H9 (cell line): ENCODE results near the gene ERC1. TPM values are rescaled to one million over a fixed set of nuclear protein-coding genes. Genes with fewer than 3 reads are reported as not detected.
A peak's percentile ranks its signal among the peaks of the same experiment; 100 is the strongest.

Experiments
- DNase-seq: peaks from one replicate; pipeline ENCODE4 v3.0.0-alpha.2; 2017
- H2AFZ ChIP-seq: one replicate; pipeline ENCODE4 v1.6.1; 2013; ENCODE audit warnings: mild to moderate bottlenecking, low read length, control low read depth, moderate library complexity
- H2AK5ac ChIP-seq: 2 replicates; pipeline ENCODE4 v1.6.1; 2013; ENCODE audit warnings: low read length, control low read depth, mixed read lengths; ENCODE audit not compliant: insufficient read length
- H2BK120ac ChIP-seq: one replicate; pipeline ENCODE4 v1.6.1; 2013; ENCODE audit warnings: low read depth, mild to moderate bottlenecking, low read length, control low read depth, inconsistent platforms; ENCODE audit not compliant: poor library complexity, severe bottlenecking
- H2BK12ac ChIP-seq: 2 replicates; pipeline ENCODE4 v1.6.1; 2013; ENCODE audit warnings: low read length, control low read depth, mixed read lengths, low read depth; ENCODE audit not compliant: insufficient read length
- H2BK15ac ChIP-seq: 2 replicates; pipeline ENCODE4 v1.6.1; 2013; ENCODE audit warnings: low read depth, low read length, control low read depth
- H2BK20ac ChIP-seq: one replicate; pipeline ENCODE4 v1.6.1; 2013; ENCODE audit warnings: low read depth, mild to moderate bottlenecking, low read length, control low read depth, inconsistent platforms; ENCODE audit not compliant: poor library complexity, severe bottlenecking
- H2BK5ac ChIP-seq: 2 replicates; pipeline ENCODE4 v1.6.1; 2013; ENCODE audit warnings: low read length, control low read depth, mixed read lengths; ENCODE audit not compliant: insufficient read length
- H3K14ac ChIP-seq: 2 replicates; pipeline ENCODE4 v1.6.1; 2013; ENCODE audit warnings: low read length, control low read depth; ENCODE audit not compliant: insufficient read depth
- H3K18ac ChIP-seq: 2 replicates; pipeline ENCODE4 v1.6.1; 2013; ENCODE audit warnings: low read depth, mild to moderate bottlenecking, mixed read lengths, low read length, control low read depth; ENCODE audit not compliant: insufficient read length
- H3K23ac ChIP-seq: 2 replicates; pipeline ENCODE4 v1.6.1; 2013; ENCODE audit warnings: low read length, control low read depth, mixed read lengths, low read depth; ENCODE audit not compliant: insufficient read length
- H3K23me2 ChIP-seq: 2 replicates; pipeline ENCODE4 v1.6.1; 2013; ENCODE audit warnings: low read depth, mild to moderate bottlenecking, mixed read lengths, low read length, control low read depth; ENCODE audit not compliant: insufficient read length, poor library complexity, severe bottlenecking
- H3K27ac ChIP-seq: 2 replicates; pipeline ENCODE4 v1.5.1; 2013; ENCODE audit warnings: low read length, control low read depth, mixed read lengths, low read depth; ENCODE audit not compliant: insufficient read length
- H3K27me3 ChIP-seq: 2 replicates; pipeline ENCODE4 v1.6.1; 2013; ENCODE audit warnings: low read length, control low read depth, inconsistent platforms; ENCODE audit not compliant: insufficient read depth
- H3K4ac ChIP-seq: 2 replicates; pipeline ENCODE4 v1.6.1; 2013; ENCODE audit warnings: low read depth, mild to moderate bottlenecking, control low read depth, inconsistent platforms, low read length, moderate library complexity
- H3K4me1 ChIP-seq: 2 replicates; pipeline ENCODE4 v1.6.1; 2013; ENCODE audit warnings: low read length, control low read depth, inconsistent platforms; ENCODE audit not compliant: insufficient read depth
- H3K4me2 ChIP-seq: 2 replicates; pipeline ENCODE4 v1.6.1; 2013; ENCODE audit warnings: low read length, control low read depth, mixed read lengths; ENCODE audit not compliant: insufficient read length, insufficient read depth
- H3K56ac ChIP-seq: 2 replicates; pipeline ENCODE4 v1.6.1; 2013; ENCODE audit warnings: low read depth, mild to moderate bottlenecking, mixed read lengths, low read length, control low read depth; ENCODE audit not compliant: insufficient read length
- H3K79me1 ChIP-seq: 2 replicates; pipeline ENCODE4 v1.6.1; 2013; ENCODE audit warnings: low read depth, mild to moderate bottlenecking, moderate library complexity, low read length, control low read depth, inconsistent platforms; ENCODE audit not compliant: insufficient read depth, poor library complexity, severe bottlenecking
- H3K79me2 ChIP-seq: 2 replicates; pipeline ENCODE4 v1.6.1; 2013; ENCODE audit warnings: low read length, control low read depth, inconsistent platforms; ENCODE audit not compliant: insufficient read depth
- H3K9ac ChIP-seq: 2 replicates; pipeline ENCODE4 v1.6.1; 2013; ENCODE audit warnings: low read length, control low read depth, mixed read lengths; ENCODE audit not compliant: insufficient read length; ENCODE audit errors: extremely low read depth
- H3K9me3 ChIP-seq: one replicate; pipeline ENCODE4 v1.6.1; 2013; ENCODE audit warnings: low read depth, low read length, inconsistent platforms; ENCODE audit not compliant: control insufficient read depth
- H3T11ph ChIP-seq: one replicate; pipeline ENCODE4 v1.6.1; 2013; ENCODE audit warnings: mild to moderate bottlenecking, low read length, control low read depth, inconsistent platforms
- H4K20me1 ChIP-seq: one replicate; pipeline ENCODE4 v1.6.1; 2013; ENCODE audit not compliant: control insufficient read depth, insufficient read length, insufficient read depth
- H4K5ac ChIP-seq: 2 replicates; pipeline ENCODE4 v1.6.1; 2013; ENCODE audit warnings: low read depth, mild to moderate bottlenecking, mixed read lengths, low read length, control low read depth; ENCODE audit not compliant: insufficient read length
- H4K8ac ChIP-seq: replicated peaks from 2 replicates; pipeline ENCODE4 v1.6.1; 2013; ENCODE audit warnings: low read length, control low read depth, mixed read lengths, low read depth; ENCODE audit not compliant: insufficient read length
- H4K91ac ChIP-seq: 2 replicates; pipeline ENCODE4 v1.6.1; 2013; ENCODE audit warnings: low read depth, mild to moderate bottlenecking, moderate library complexity, mixed read lengths, low read length, control low read depth; ENCODE audit not compliant: insufficient read length
- H3K27ac Mint-ChIP-seq, 3 experiments: 2 replicates in 2 of 3; 3 replicates in 1 of 3; pipeline ENCODE4 v1.8.0; 2020 to 2021; ENCODE audit warnings: mixed read lengths in 3 of 3, mild to moderate bottlenecking in 1 of 3, moderate library complexity in 1 of 3
- H3K27me3 Mint-ChIP-seq: 2 replicates; pipeline ENCODE4 v1.8.0; 2021; ENCODE audit warnings: low read depth, mild to moderate bottlenecking, moderate library complexity, mixed read lengths
- H3K36me3 Mint-ChIP-seq, 3 experiments: 2 replicates in 2 of 3; 3 replicates in 1 of 3; pipeline ENCODE4 v1.8.0; 2020 to 2021; ENCODE audit warnings: low read depth in 3 of 3, mixed read lengths in 3 of 3; ENCODE audit not compliant: insufficient read depth in 1 of 3
- H3K4me1 Mint-ChIP-seq, 2 experiments: 2 replicates each; pipeline ENCODE4 v1.8.0; 2020; ENCODE audit warnings: mixed read lengths in 2 of 2
- H3K4me3 Mint-ChIP-seq, 2 experiments: 2 replicates in 1 of 2; 3 replicates in 1 of 2; pipeline ENCODE4 v1.8.0; 2020 to 2021; ENCODE audit warnings: mild to moderate bottlenecking in 2 of 2, mixed read lengths in 2 of 2, moderate library complexity in 1 of 2
- H3K9me3 Mint-ChIP-seq, 2 experiments: 2 replicates in 1 of 2; 3 replicates in 1 of 2; pipeline ENCODE4 v1.8.0; 2020; ENCODE audit warnings: mild to moderate bottlenecking in 2 of 2, mixed read lengths in 2 of 2, moderate library complexity in 1 of 2
- CTCF ChIP-seq: fragments of 200-600 bp; sonication (generic); conservative IDR thresholded peaks from 3 replicates; pipeline ENCODE4 v1.8.0; 2021; ENCODE audit warnings: antibody characterized with exemption, mild to moderate bottlenecking
- WGBS: extraction: QIAGEN DNeasy Blood & Tissue Kit; methylation state at CpG from one replicate; pipeline ENCODE4 v1.1.7; 2013; ENCODE audit warnings: missing lambda C conversion rate, low lambda C conversion rate, mixed read lengths; ENCODE audit not compliant: insufficient read length; ENCODE audit errors: extremely low coverage; 5-methylcytosine and 5-hydroxymethylcytosine counted together
- total RNA-seq: library from RNA; stranded (reverse); gene quantifications from 2 replicates; pipeline ENCODE4 v1.2.1, GENCODE V29; 2021

Gene ERC1
- total RNA-seq, 1 experiment from 2014 or later = 51.2 TPM

DNA sequence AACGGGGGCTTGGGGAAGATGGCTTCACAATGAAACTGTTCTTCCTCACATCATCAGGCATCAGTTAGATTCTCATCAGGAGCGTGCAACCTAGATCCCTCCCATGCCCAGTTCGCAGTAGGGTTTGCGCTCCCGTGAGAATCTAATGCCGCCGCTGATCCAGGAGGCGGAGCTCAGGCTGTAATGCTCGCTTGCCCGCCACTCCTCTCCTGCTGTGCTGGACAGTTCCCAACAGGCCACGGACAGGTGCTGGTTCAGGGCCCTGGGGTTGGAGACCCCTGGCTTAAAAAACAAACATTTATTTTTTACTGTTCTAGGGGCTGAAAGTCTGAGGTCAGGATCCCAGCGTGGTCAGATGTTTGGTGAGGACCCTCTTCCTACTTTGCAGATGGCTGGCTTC is 422.9 kb downstream of the ERC1 start:
- TF ChIP-seq CTCF = no peak

More for the DNA sequence above, 422.9 kb downstream of the ERC1 start:
- Mint-ChIP-seq H3K4me1 (peaks cover 23 to 28% of the 10 kb centered on the region in 2 experiments), H3K4me3 (no peak overlapping the region), H3K27me3 (peaks cover 34% of the 10 kb centered on the region), H3K36me3 (peaks cover 5 to 28% (median 9%) of the 10 kb centered on the region in 3 experiments; a peak in 6 of 7 replicates), H3K27ac (no peak overlapping the region), H3K9me3 (no peaks in the 10 kb centered on the region)
- Histone ChIP-seq H3K9me3 (no peaks in the 10 kb centered on the region), H4K8ac (no peak overlapping the region), H2BK15ac (no peak overlapping the region), H3K27ac (no peak overlapping the region), H3K27me3 (no peaks in the 10 kb centered on the region; the same call in 1 of the 2 replicates), H2BK20ac (no peak overlapping the region), H3K18ac (no peak overlapping the region), H3K4me1 (no peaks in the 10 kb centered on the region), H4K20me1 (no peaks in the 10 kb centered on the region), H2AK5ac (no peak overlapping the region), H3K9ac (no peak overlapping the region), H3T11ph (no peak overlapping the region), H4K5ac (no peak overlapping the region), H2BK12ac (no peak overlapping the region), H2AFZ (no peak overlapping the region), H3K14ac (no peak overlapping the region), H3K79me1 (no peaks in the 10 kb centered on the region), H3K23me2 (no peaks in the 10 kb centered on the region), H3K4ac (no peak overlapping the region), H4K91ac (no peak overlapping the region), H3K56ac (no peak overlapping the region), H2BK5ac (no peak overlapping the region), H3K4me2 (no peak overlapping the region), H2BK120ac (no peak overlapping the region), H3K79me2 (no peaks in the 10 kb centered on the region), H3K23ac (no peak overlapping the region)
- WGBS = no CpG with 5 or more reads among the region's 12 CpGs
- peak; percentile 50 for DNase-seq
